H1 (cell line): ENCODE data around the gene RXFP1. TPM values are rescaled to one million over a fixed set of nuclear protein-coding genes. Genes with fewer than 3 reads are reported as not detected.

Experiments used
- CTCF ChIA-PET: fragments of 300-600 bp; sonication (Branson Sonifier 250); formaldehyde crosslinking; loops from one replicate; lab custom pipeline; 2021; ENCODE audit not compliant: partially characterized antibody; lab: Charles Lee
- POLR2A ChIA-PET: fragments of 300-600 bp; sonication (Branson Sonifier 250); formaldehyde crosslinking; loops from one replicate; lab custom pipeline; 2021; ENCODE audit warnings: inconsistent platforms; ENCODE audit not compliant: partially characterized antibody; lab: Charles Lee
- DNase-seq, 2 experiments: peaks; one replicate each; pipeline versions ENCODE4 v3.0.0 to v3.0.0-alpha.2; 2010 to 2022; ENCODE audit warnings: low spot score in 2 of 2, low read depth in 1 of 2, mixed read lengths in 1 of 2
- FAIRE-seq: peaks from 2 replicates; lab custom pipeline; 2011; peaks lifted over from hg19 to GRCh38; lab: Jason Lieb, UNC
- H2AFZ ChIP-seq: 2 replicates; pipeline ENCODE4 v1.8.1; 2012; ENCODE audit warnings: low read length, inconsistent platforms
- H2AK5ac ChIP-seq: 2 replicates; pipeline ENCODE4 v1.6.1; 2013; ENCODE audit warnings: low read depth, low read length
- H2BK120ac ChIP-seq: replicated peaks from 2 replicates; pipeline ENCODE3; 2013; ENCODE audit warnings: low read depth, low read length, inconsistent platforms
- H2BK12ac ChIP-seq: 2 replicates; pipeline ENCODE4 v1.6.1; 2013; ENCODE audit warnings: low read depth, low read length
- H2BK15ac ChIP-seq: 2 replicates; pipeline ENCODE4 v1.6.1; 2013; ENCODE audit warnings: low read length
- H2BK20ac ChIP-seq: 2 replicates; pipeline ENCODE4 v1.6.1; 2013; ENCODE audit warnings: low read length
- H2BK5ac ChIP-seq: 2 replicates; pipeline ENCODE4 v1.6.1; 2013; ENCODE audit warnings: low read depth, low read length
- H3K14ac ChIP-seq: 2 replicates; pipeline ENCODE4 v1.6.1; 2013; ENCODE audit warnings: inconsistent platforms; ENCODE audit not compliant: insufficient read length
- H3K18ac ChIP-seq: 2 replicates; pipeline ENCODE4 v1.6.1; 2013; ENCODE audit warnings: low read length; ENCODE audit errors: extremely low read depth
- H3K23ac ChIP-seq: 2 replicates; pipeline ENCODE4 v1.6.1; 2013; ENCODE audit warnings: inconsistent platforms; ENCODE audit not compliant: insufficient read length
- H3K23me2 ChIP-seq: 2 replicates; pipeline ENCODE4 v1.6.1; 2013; ENCODE audit warnings: low read depth, low read length
- H3K27ac ChIP-seq: 2 replicates; pipeline ENCODE4 v1.6.1; 2011; ENCODE audit warnings: low read depth, low read length, inconsistent platforms
- H3K27me3 ChIP-seq, 4 experiments: replicated peaks in 1 of 4; 1 replicate in 1 of 4; 2 replicates in 3 of 4; pipeline versions ENCODE4 v1.6.1 to v1.8.1; 2011 to 2013; ENCODE audit warnings: low read length in 3 of 4, mild to moderate bottlenecking in 3 of 4, inconsistent platforms in 2 of 4, mixed read lengths in 2 of 4, moderate library complexity in 1 of 4; ENCODE audit not compliant: control insufficient read depth in 3 of 4, insufficient read depth in 3 of 4; ENCODE audit errors: extremely low read depth in 1 of 4
- H3K36me3 ChIP-seq, 4 experiments: 2 replicates each; pipeline versions ENCODE4 v1.6.1 to v1.8.1; 2011 to 2013; ENCODE audit warnings: mild to moderate bottlenecking in 4 of 4, low read length in 3 of 4, moderate library complexity in 2 of 4, control low read depth in 1 of 4, inconsistent platforms in 1 of 4; ENCODE audit not compliant: insufficient read depth in 4 of 4, control insufficient read depth in 2 of 4
- H3K4ac ChIP-seq: replicated peaks from 2 replicates; pipeline ENCODE3; 2013; ENCODE audit warnings: low read length, low read depth, mixed read lengths, inconsistent platforms; ENCODE audit not compliant: insufficient read length
- H3K4me1 ChIP-seq, 4 experiments: replicated peaks in 1 of 4; 1 replicate in 1 of 4; 2 replicates in 3 of 4; pipeline versions ENCODE4 v1.6.1 to v1.8.1; 2011 to 2013; ENCODE audit warnings: low read length in 3 of 4, inconsistent platforms in 2 of 4, mixed read lengths in 1 of 4; ENCODE audit not compliant: insufficient read depth in 4 of 4, control insufficient read depth in 3 of 4
- H3K4me2 ChIP-seq, 2 experiments: 2 replicates each; pipeline versions ENCODE4 v1.6.1 to v1.8.1; 2011 to 2013; ENCODE audit warnings: low read depth in 2 of 2, low read length in 2 of 2, control low read depth in 1 of 2, inconsistent platforms in 1 of 2, mild to moderate bottlenecking in 1 of 2; ENCODE audit not compliant: insufficient read depth in 1 of 2
- H3K4me3 ChIP-seq, 4 experiments: fragments of 200-600, 300-600 bp in 1 of 4; sonication (generic), shearing (Covaris generic), sonication (Bioruptor Twin) in 1 of 4; 2 replicates each; pipeline versions ENCODE4 v1.5.1 to v1.8.1; 2011 to 2016; ENCODE audit warnings: low read length in 4 of 4, low read depth in 3 of 4, control low read depth in 2 of 4, inconsistent platforms in 2 of 4, mild to moderate bottlenecking in 2 of 4, mixed read lengths in 1 of 4, moderate library complexity in 1 of 4; ENCODE audit not compliant: insufficient read depth in 2 of 4; ENCODE audit errors: extremely low read depth in 1 of 4
- H3K56ac ChIP-seq: replicated peaks from 2 replicates; pipeline ENCODE3; 2013; ENCODE audit warnings: low read depth, mild to moderate bottlenecking, mixed read lengths, low read length, inconsistent platforms; ENCODE audit not compliant: insufficient read length
- H3K79me1 ChIP-seq: 2 replicates; pipeline ENCODE4 v1.6.1; 2013; ENCODE audit warnings: low read depth, low read length, control low read depth
- H3K79me2 ChIP-seq, 2 experiments: 2 replicates each; pipeline versions ENCODE4 v1.6.1 to v1.8.1; 2012 to 2013; ENCODE audit warnings: low read length in 2 of 2, mild to moderate bottlenecking in 2 of 2, inconsistent platforms in 1 of 2; ENCODE audit not compliant: insufficient read depth in 2 of 2, control insufficient read depth in 1 of 2
- H3K9ac ChIP-seq, 4 experiments: replicated peaks in 1 of 4; 1 replicate in 1 of 4; 2 replicates in 3 of 4; pipeline versions ENCODE4 v1.6.1 to v1.8.1; 2011 to 2013; ENCODE audit warnings: low read depth in 3 of 4, low read length in 3 of 4, control low read depth in 2 of 4, mild to moderate bottlenecking in 2 of 4, moderate library complexity in 2 of 4, inconsistent platforms in 1 of 4; ENCODE audit errors: extremely low read depth in 1 of 4
- H3K9me3 ChIP-seq, 2 experiments: 2 replicates each; pipeline versions ENCODE4 v1.6.1 to v1.8.1; 2012 to 2013; ENCODE audit warnings: mild to moderate bottlenecking in 2 of 2, moderate library complexity in 2 of 2, control low read depth in 1 of 2, inconsistent platforms in 1 of 2, low read depth in 1 of 2, low read length in 1 of 2, mixed read lengths in 1 of 2; ENCODE audit not compliant: insufficient read depth in 2 of 2
- H4K20me1 ChIP-seq, 2 experiments: replicated peaks in 1 of 2; 2 replicates each; pipeline versions ENCODE3 to v1.8.1; 2011 to 2013; ENCODE audit warnings: inconsistent platforms in 2 of 2, low read length in 2 of 2, mild to moderate bottlenecking in 1 of 2; ENCODE audit not compliant: insufficient read depth in 2 of 2, control insufficient read depth in 1 of 2
- H4K5ac ChIP-seq: 2 replicates; pipeline ENCODE4 v1.6.1; 2013; ENCODE audit warnings: low read length, low read depth, mixed read lengths, inconsistent platforms; ENCODE audit not compliant: insufficient read length
- H4K8ac ChIP-seq: 2 replicates; pipeline ENCODE4 v1.8.0; 2013; ENCODE audit warnings: mild to moderate bottlenecking, moderate library complexity, low read length, inconsistent platforms; ENCODE audit not compliant: insufficient read depth; ENCODE audit errors: extremely low read depth
- H4K91ac ChIP-seq: replicated peaks from 2 replicates; pipeline ENCODE3; 2013; ENCODE audit warnings: low read length, mixed read lengths, inconsistent platforms; ENCODE audit not compliant: insufficient read length
- CEBPB ChIP-seq: IDR thresholded peaks from 2 replicates; pipeline ENCODE4 v1.6.1; 2012; ENCODE audit warnings: low read depth, low read length
- WGBS, 2 experiments: shearing (Covaris generic) in 1 of 2; methylation state at CpG; one replicate each; pipeline versions ENCODE4 v1.1.6 to v1.1.7; 2013 to 2015; ENCODE audit warnings: low lambda C conversion rate in 2 of 2, mixed read lengths in 2 of 2, inconsistent platforms in 1 of 2, low coverage in 1 of 2, missing lambda C conversion rate in 1 of 2; ENCODE audit not compliant: insufficient replicate concordance in 2 of 2, insufficient coverage in 1 of 2, insufficient read length in 1 of 2; ENCODE audit errors: extremely low coverage in 1 of 2, missing lambda C conversion rate in 1 of 2; 5-methylcytosine and 5-hydroxymethylcytosine counted together
- polyA plus RNA-seq, 7 experiments: library from polyadenylated mRNA; depleted of rRNA in 3 of 7; stranded (reverse) in 5 of 7; unstranded in 2 of 7; fragments of >200 nt in 5 of 7; fragments of 200-250 nt in 2 of 7; gene quantifications; 1 replicate in 5 of 7; 2 replicates in 1 of 7; 4 replicates in 1 of 7; pipeline versions ENCODE4 v1.2.1 to v1.2.3, GENCODE V29; 2011 to 2013; ENCODE audit warnings: missing spikeins in 2 of 7, mixed read lengths in 2 of 7
- total RNA-seq: library from RNA; stranded (reverse); fragmentation: NEBNext Ultra II Directional; extraction: Animal tissue kit (Norgen Biotek cat#: 25700); gene quantifications from 2 replicates; pipeline ENCODE4 v1.2.1, GENCODE V29; 2021
- TF ChIP-seq, protein P1 (sequence below): IDR thresholded peaks from 2 replicates; pipeline ENCODE4 v1.6.1; 2011; ENCODE audit warnings: low read depth, mild to moderate bottlenecking, low read length; ENCODE audit not compliant: insufficient read depth

Gene RXFP1
- total and polyA plus RNA-seq, 2 of the 8 experiments (the other 6 are each of a cell fraction or from before 2014, with no cell fraction given): 0.14 to 0.56 TPM

- no peaks in the 10 kb centered on the region for H3K23me2 ChIP-seq
- no peak for DNase-seq
- H3K9me3 ChIP-seq: no peaks in the 10 kb centered on the region
- no peaks in the 10 kb centered on the region for H3K27me3 ChIP-seq
- H4K5ac ChIP-seq: no peak overlapping the region
- no peak overlapping the region for H2BK20ac ChIP-seq
- H2BK15ac ChIP-seq: no peak overlapping the region
- H3K4me3 ChIP-seq: no peak overlapping the region
- H2BK5ac ChIP-seq: no peak overlapping the region
- no peak overlapping the region for H3K14ac ChIP-seq
- no peaks in the 10 kb centered on the region for H4K20me1 ChIP-seq
- FAIRE-seq: no peak
- no peaks in the 10 kb centered on the region for H3K36me3 ChIP-seq
- H3K4ac ChIP-seq: no peak overlapping the region
- H4K8ac ChIP-seq: no peak overlapping the region
- H4K91ac ChIP-seq: no peak overlapping the region
- H3K79me1 ChIP-seq: no peaks in the 10 kb centered on the region; the same call in 1 of the 2 replicates
- TF ChIP-seq CEBPB: peak; percentile 22; the same call in 1 of the 2 replicates
- TF ChIP-seq, protein P1, sequence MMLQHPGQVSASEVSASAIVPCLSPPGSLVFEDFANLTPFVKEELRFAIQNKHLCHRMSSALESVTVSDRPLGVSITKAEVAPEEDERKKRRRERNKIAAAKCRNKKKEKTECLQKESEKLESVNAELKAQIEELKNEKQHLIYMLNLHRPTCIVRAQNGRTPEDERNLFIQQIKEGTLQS: no peak
- no peaks in the 10 kb centered on the region for H3K79me2 ChIP-seq
- H3K9ac ChIP-seq: no peak overlapping the region
- ChIA-PET POLR2A (no interaction called here), CTCF (no interaction called here)
- no peaks in the 10 kb centered on the region; a peak in 1 of 7 replicates for H3K4me1 ChIP-seq
- no peak overlapping the region for H2AK5ac ChIP-seq
- no peak overlapping the region for H2BK120ac ChIP-seq
- no peak overlapping the region for H2AFZ ChIP-seq
- H3K18ac ChIP-seq: no peak overlapping the region
- WGBS, 2 experiments: 85% methylated on average over 4 of the region's 4 CpGs; no CpG with 5 or more reads in 1 of the 2 experiments
- no peak overlapping the region for H3K27ac ChIP-seq
- H3K4me2 ChIP-seq: no peak overlapping the region
- H3K23ac ChIP-seq: no peak overlapping the region
- no peak overlapping the region for H3K56ac ChIP-seq
- no peak overlapping the region for H2BK12ac ChIP-seq
These were observed 85.3 kb downstream of the RXFP1 start for GRCh38 chr4:158606969-158607368.
